Limb (tissue), 2 donors: ENCODE measurements around the gene EIF5.
A peak's percentile ranks its signal among the peaks of the same experiment; 100 is the strongest.

Experiments
- DNase-seq, 2 donors: peaks; one replicate each; pipeline ENCODE4 v3.0.0-alpha.2; 2016; ENCODE audit errors: extremely low spot score in 2 of 2

The EIF5 gene

DNA sequence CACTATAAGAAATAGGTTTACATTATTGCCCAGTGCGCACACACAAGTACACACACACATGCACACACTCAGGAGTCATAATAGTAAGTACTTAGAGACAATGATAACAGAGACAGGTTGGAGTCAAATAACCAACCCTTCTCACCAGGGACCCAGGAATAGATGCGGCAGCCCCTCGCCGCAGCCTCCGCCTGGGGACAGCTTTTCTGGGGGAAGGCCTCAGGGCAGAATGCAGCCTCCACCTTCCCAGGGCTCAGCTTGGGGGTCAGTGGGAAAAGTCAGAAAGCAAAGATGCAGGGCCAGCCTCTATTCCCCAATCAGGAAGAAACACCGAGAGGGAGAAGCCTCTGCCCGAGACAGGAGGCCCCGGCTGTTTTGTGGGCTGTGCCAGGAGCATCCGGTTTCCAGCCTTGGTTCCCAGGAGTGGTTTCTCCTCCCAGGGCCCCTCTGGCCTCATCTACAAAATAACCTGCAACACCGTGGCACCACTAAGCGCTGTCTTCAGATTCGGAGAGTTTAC lies 23.4 kb upstream of the EIF5 start:
- no peak for DNase-seq

- DNase-seq, result no peak
These were observed 22.7 kb upstream of the EIF5 start for GRCh38 chr14:103311171-103311997.

- DNase-seq, result no peak
These were observed 21.9 kb upstream of the EIF5 start for GRCh38 chr14:103312006-103312635.

GRCh38 chr14:103313704-103314103 lies 20.3 kb upstream of the EIF5 start:
- no peak for DNase-seq

DNA sequence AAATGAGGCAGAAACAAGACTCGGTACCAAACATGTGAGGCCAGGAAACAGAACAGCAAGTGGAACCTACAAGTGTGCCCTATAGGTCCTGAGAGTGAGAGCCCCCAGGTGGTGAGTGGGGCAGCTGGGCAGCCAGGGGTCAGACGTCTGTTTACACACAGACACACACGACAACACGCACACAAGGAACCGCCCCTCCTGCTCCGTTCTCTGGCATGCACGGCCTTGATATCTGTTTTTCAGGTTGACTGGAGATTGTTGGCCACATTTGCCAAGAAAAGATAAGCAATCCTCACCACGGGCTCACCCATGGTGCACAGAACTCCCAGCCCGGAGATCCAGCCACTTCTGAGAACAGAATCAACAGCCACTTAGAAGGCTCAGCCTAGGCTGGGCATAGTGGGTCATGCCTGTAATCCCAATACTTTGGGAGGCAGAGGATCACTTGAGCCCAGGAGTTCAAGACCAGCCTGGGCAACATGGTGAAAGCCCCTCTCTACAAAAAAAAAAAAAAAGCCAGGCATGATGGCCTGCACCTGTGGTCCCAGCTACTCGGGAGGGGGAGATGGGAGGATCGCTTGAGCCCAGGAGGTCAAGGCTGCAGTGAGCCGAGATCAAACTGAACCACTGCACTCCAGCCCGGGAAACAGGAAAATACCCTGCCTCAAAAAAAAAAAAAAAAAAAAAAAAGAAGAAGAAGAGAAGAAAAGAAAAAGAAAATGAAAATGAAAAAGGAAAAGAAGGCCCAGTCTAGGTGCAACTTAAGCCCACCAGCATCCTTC lies 19.4 kb upstream of the EIF5 start:
- no peak for DNase-seq

- no peak for DNase-seq
These were observed 18.6 kb upstream of the EIF5 start for GRCh38 chr14:103315351-103315911.

DNA sequence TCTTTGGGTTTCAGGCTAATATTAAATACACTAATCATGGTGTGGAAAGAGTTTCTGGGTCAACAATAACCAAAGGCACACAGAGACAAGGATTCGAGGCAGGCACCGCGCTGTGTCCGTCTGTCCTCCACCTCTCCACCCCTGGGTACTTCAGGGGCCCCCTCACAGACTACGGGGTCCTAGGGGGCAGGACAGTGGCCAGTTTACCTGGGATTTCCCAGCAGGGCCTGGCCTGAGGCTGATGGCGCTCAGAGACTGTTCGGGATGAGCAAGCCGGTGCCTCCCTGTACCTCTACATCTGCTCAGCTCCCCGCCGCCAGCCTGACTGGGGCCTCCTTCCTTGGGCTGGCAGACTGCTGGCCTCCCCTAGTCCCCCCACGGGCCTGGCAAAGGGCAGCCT lies 18.1 kb upstream of the EIF5 start:
- DNase-seq, result no peak

GRCh38 chr14:103316721-103317121 lies 17.3 kb upstream of the EIF5 start:
- no peak for DNase-seq

DNA sequence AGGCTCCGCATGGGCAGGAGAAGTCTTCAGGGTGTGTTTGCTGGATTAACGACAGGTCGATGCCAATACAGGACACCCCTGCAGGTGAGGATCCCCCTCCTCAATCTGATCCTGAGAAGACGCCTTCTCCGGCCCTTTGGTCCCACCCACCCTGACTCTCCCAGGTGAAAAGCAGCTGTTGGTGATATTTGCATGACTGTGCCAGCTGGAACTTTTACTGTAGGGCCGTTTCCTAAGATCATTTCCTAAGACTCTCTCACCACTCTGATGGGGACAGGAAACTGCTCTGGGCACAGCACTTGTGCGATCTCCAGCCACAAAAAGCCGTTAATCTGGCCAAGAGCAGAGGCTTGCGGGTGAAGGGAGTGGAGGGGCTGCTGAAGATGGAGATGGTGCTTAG lies 16.8 kb upstream of the EIF5 start:
- no peak for DNase-seq

- DNase-seq, result no peak
These were observed 16.0 kb upstream of the EIF5 start for GRCh38 chr14:103317976-103318580.

GRCh38 chr14:103318750-103319419 lies 15.2 kb upstream of the EIF5 start:
- no peak for DNase-seq

- DNase-seq, result no peak
These were observed 14.6 kb upstream of the EIF5 start for GRCh38 chr14:103319422-103319821.

- DNase-seq, result no peak
These were observed 8.0 kb upstream of the EIF5 start for GRCh38 chr14:103326078-103326477.

DNA sequence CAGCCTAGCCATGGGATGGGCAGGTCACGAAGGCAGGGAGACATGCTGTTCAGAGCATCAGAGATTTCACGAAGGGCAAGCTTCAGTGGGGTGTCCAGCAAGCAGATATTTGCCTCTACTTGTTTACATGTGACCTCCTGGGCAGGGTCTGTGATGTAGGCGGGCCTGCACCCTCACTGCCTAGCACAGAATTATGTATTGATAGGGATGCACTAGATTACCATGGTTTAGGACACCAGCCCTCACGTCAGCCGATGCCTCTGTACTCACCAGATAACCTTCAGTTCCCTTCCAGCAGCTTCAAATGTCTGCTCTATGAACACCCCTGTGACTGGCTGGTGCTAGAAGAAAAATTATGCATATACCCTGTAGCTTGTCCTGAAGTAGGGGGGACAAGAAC lies 5.1 kb upstream of the EIF5 start:
- DNase-seq, result no peak

GRCh38 chr14:103329401-103330347 lies 4.4 kb upstream of the EIF5 start:
- DNase-seq, result no peak

DNA sequence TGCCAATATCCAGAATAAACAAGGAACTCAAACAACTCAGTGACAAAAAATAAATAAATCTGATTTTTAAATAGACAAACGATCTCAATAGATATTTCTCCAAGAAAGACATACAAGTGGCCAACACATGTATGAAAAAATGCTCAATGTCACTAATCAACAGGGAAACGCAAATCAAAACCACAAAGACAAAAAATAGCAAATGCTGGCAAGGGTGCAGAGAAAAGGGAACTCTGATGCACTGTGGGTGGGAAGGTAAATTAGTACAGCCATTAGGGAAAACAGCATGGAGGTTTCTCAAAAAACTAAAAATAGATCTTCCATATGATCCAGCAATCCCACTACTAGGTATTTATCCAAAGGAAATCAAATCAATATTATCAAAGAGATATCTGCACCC lies 3.5 kb upstream of the EIF5 start:
- DNase-seq, result no peak

GRCh38 chr14:103332143-103332919 lies 1.7 kb upstream of the EIF5 start:
- DNase-seq, result no peak

DNA sequence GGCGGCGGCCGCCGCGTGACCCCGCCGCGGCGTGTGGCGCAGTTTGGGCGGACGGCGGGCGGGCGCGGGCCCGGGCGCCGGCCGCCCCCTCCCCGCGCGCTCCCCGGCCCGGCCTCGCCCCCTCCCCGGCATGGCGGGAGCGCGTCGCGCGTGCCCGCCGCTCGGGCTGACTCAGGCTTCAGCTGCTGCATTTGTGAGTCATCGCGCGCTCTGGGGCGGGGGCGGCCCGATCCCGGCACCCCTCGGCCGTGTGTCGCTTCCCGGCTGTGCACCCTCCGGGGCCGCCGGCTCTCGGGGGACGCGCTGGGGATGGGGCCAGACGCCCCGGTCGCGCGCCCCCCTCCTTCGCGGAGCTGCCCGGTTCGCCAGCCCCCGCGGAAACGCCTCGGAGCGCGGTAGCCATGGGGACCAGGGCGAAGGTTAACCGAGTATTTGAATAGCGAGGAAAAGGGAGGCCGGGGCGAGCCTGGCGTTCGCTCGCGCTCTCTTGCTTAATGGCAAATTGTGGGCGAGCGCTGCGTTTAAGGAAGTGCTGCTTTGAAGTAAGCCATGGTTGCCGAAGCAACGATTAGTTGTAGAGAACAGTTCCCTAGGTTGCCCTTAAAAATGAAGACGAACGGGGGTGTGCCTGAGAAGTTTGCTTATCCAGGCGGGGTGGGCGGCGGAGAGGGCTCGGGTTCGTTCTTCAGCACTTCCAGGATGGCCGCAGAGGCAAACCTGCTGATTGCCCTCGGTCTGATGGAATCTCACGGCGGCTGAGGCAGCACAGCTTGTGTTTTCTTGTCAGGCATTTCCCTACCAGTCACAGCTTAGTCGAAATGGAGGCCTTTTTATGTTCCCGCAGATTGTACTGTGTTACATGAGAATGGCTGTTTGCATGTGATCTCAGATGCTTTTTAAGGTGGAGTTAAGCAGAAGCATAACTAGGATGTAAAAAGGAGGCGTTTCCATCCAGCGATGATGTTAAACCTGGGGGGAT lies 896 bp downstream of the EIF5 start:
- peak; percentile 47 to 84 for DNase-seq
